A549 (cell line): ENCODE results near the gene SH2D2A. TPM values are rescaled to one million over a fixed set of nuclear protein-coding genes. Genes with fewer than 3 reads are reported as not detected.

Experiments used
- ATAC-seq, 2 experiments: fragments of 200-7000 bp in 1 of 2; fragments of >200 bp in 1 of 2; cut with Nextera tagmentation in 1 of 2; cut with Tn5 transposase in 1 of 2; 3 replicates each; pipeline versions ENCODE4 v1.8.0 to v1.9.1; 2018 to 2020; ENCODE audit warnings: mild to moderate bottlenecking in 1 of 2, moderate library complexity in 1 of 2
- CTCF ChIA-PET: fragments of 300-600 bp; sonication (Branson Sonifier 250); formaldehyde crosslinking; extraction: SDS; loops from one replicate; lab custom pipeline; 2021; ENCODE audit warnings: antibody characterized with exemption, inconsistent platforms; lab: Yijun Ruan, JAX
- POLR2A ChIA-PET: fragments of 350-600 bp; formaldehyde crosslinking; extraction: SDS; loops from one replicate; lab custom pipeline; 2021; ENCODE audit warnings: antibody characterized with exemption, inconsistent platforms; lab: Yijun Ruan, JAX
- DNase-seq, 2 experiments: peaks; one replicate each; pipeline versions ENCODE4 v3.0.0 to v3.0.0-alpha.2; 2011 to 2016; ENCODE audit warnings: low read depth in 1 of 2, low spot score in 1 of 2
- FAIRE-seq: peaks from 2 replicates; lab custom pipeline; 2011; peaks lifted over from hg19 to GRCh38; lab: Jason Lieb, UNC
- H3K27ac ChIP-seq, 2 experiments: fragments of >200 bp; sonication (Bioruptor Twin); formaldehyde crosslinking; 3 replicates each; pipeline ENCODE4 v1.5.1; 2016 to 2017
- H3K4me1 ChIP-seq: fragments of >200 bp; sonication (Bioruptor Twin); formaldehyde crosslinking; 3 replicates; pipeline ENCODE4 v1.6.1; 2016
- H3K4me2 ChIP-seq: fragments of >200 bp; sonication (Bioruptor Twin); formaldehyde crosslinking; 3 replicates; pipeline ENCODE4 v1.6.1; 2016
- H3K4me3 ChIP-seq: fragments of >200 bp; sonication (Bioruptor Twin); formaldehyde crosslinking; 3 replicates; pipeline ENCODE4 v1.5.1; 2016
- H3K9me3 ChIP-seq: fragments of >200 bp; sonication (Bioruptor Twin); formaldehyde crosslinking; 3 replicates; pipeline ENCODE4 v1.6.1; 2016
- CTCF ChIP-seq: fragments of >200 bp; sonication (Bioruptor Twin); formaldehyde crosslinking; IDR thresholded peaks from 3 replicates; pipeline ENCODE4 v1.5.1; 2016
- FOXS1 ChIP-seq: fragments of 250-450 bp; sonication (Bioruptor Pico); IDR thresholded peaks from 2 replicates; pipeline ENCODE4 v1.5.0; 2020; ENCODE audit warnings: mild to moderate bottlenecking, moderate library complexity
- HDAC2 ChIP-seq: fragments of 200-600 bp; sonication (generic); IDR thresholded peaks from 2 replicates; pipeline ENCODE4 v1.6.1; 2016
- HES2 ChIP-seq: fragments of >200 bp; sonication (Bioruptor Twin); formaldehyde crosslinking; IDR thresholded peaks from 2 replicates; pipeline ENCODE4 v1.6.1; 2016
- HEYL ChIP-seq: fragments of 250-450 bp; sonication (Bioruptor Pico); IDR thresholded peaks from 2 replicates; pipeline ENCODE4 v1.8.0; 2021; ENCODE audit warnings: mild to moderate bottlenecking, moderate library complexity
- HOXB13 ChIP-seq: fragments of 250-450 bp; sonication (Bioruptor Pico); IDR thresholded peaks from 2 replicates; pipeline ENCODE4 v1.5.0; 2020; ENCODE audit warnings: low read depth, mild to moderate bottlenecking, moderate library complexity
- JUN ChIP-seq, 2 experiments: fragments of >200 bp; sonication (Bioruptor Twin); formaldehyde crosslinking; IDR thresholded peaks; 2 replicates in 1 of 2; 3 replicates in 1 of 2; pipeline ENCODE4 v1.6.1; 2016 to 2017
- KDM1A ChIP-seq: fragments of 200-600 bp; sonication (generic); IDR thresholded peaks from 2 replicates; pipeline ENCODE4 v1.6.1; 2016; ENCODE audit warnings: low read depth, mild to moderate bottlenecking
- KDM5A ChIP-seq: fragments of 200-600 bp; sonication (generic); IDR thresholded peaks from 2 replicates; pipeline ENCODE4 v1.6.1; 2016; ENCODE audit warnings: antibody characterized with exemption, mild to moderate bottlenecking
- MAX ChIP-seq: IDR thresholded peaks from 2 replicates; pipeline ENCODE4 v1.6.1; 2012
- MYC ChIP-seq: IDR thresholded peaks from 2 replicates; pipeline ENCODE4 v1.6.1; 2012; ENCODE audit warnings: mild to moderate bottlenecking, inconsistent platforms, low read length, improper control_type of control experiment, borderline replicate concordance
- NFE2L2 ChIP-seq: fragments of 150-350 bp; conservative IDR thresholded peaks from 2 replicates; pipeline ENCODE4 v1.6.1; 2014; ENCODE audit warnings: low read length
- NR3C1 ChIP-seq: fragments of >200 bp; sonication (Bioruptor Twin); formaldehyde crosslinking; IDR thresholded peaks from 3 replicates; pipeline ENCODE4 v1.6.1; 2017
- PBX3 ChIP-seq: IDR thresholded peaks from 2 replicates; pipeline ENCODE4 v1.6.1; 2012
- POLR2A ChIP-seq: IDR thresholded peaks from 2 replicates; pipeline ENCODE4 v1.6.1; 2012; ENCODE audit warnings: mild to moderate bottlenecking, low read length
- POLR2AphosphoS2 ChIP-seq: conservative IDR thresholded peaks from 2 replicates; pipeline ENCODE4 v1.6.1; 2012; ENCODE audit warnings: low read length, improper control_type of control experiment, inconsistent platforms
- REST ChIP-seq: fragments of 200-600 bp; sonication (generic); IDR thresholded peaks from 2 replicates; pipeline ENCODE4 v1.6.1; 2016; ENCODE audit warnings: antibody characterized with exemption, mild to moderate bottlenecking, moderate library complexity
- RFX5 ChIP-seq: fragments of 450-650 bp; IDR thresholded peaks from 2 replicates; pipeline ENCODE4 v1.7.1; 2014; ENCODE audit warnings: antibody characterized with exemption, mild to moderate bottlenecking, moderate library complexity
- RNF2 ChIP-seq: fragments of 200-600 bp; sonication (generic); IDR thresholded peaks from 2 replicates; pipeline ENCODE4 v1.6.1; 2016; ENCODE audit warnings: low read depth, mild to moderate bottlenecking, antibody characterized with exemption, moderate library complexity, borderline replicate concordance
- SREBF2 ChIP-seq: fragments of 450-650 bp; IDR thresholded peaks from 2 replicates; pipeline ENCODE4 v1.6.1; 2014; ENCODE audit warnings: mild to moderate bottlenecking, moderate library complexity
- TFCP2L1 ChIP-seq: fragments of 250-450 bp; sonication (Bioruptor Pico); IDR thresholded peaks from 2 replicates; pipeline ENCODE4 v1.5.0; 2021; ENCODE audit warnings: mild to moderate bottlenecking
- TP53 ChIP-seq: fragments of 250-450 bp; sonication (Bioruptor Pico); IDR thresholded peaks from 2 replicates; pipeline ENCODE4 v1.5.0; 2021; ENCODE audit warnings: mild to moderate bottlenecking, moderate library complexity
- ZC3H11A ChIP-seq: fragments of 450-650 bp; IDR thresholded peaks from 2 replicates; pipeline ENCODE4 v1.6.1; 2014; ENCODE audit warnings: antibody characterized with exemption, mild to moderate bottlenecking
- ZNF302 ChIP-seq: fragments of 250-450 bp; sonication (Bioruptor Pico); IDR thresholded peaks from 2 replicates; pipeline ENCODE4 v1.9.0; 2021; ENCODE audit warnings: inconsistent platforms, mild to moderate bottlenecking, moderate library complexity
- ZSCAN20 ChIP-seq: fragments of 250-450 bp; sonication (Bioruptor Pico); IDR thresholded peaks from 2 replicates; pipeline ENCODE4 v1.8.0; 2022; ENCODE audit warnings: mild to moderate bottlenecking, moderate library complexity
- WGBS: methylation state at CpG from one replicate; pipeline ENCODE4 v1.1.6; 2017; ENCODE audit errors: missing lambda C conversion rate; 5-methylcytosine and 5-hydroxymethylcytosine counted together
- polyA plus RNA-seq, 4 experiments: library from polyadenylated mRNA; depleted of rRNA in 3 of 4; stranded (reverse); fragments of >200 nt; fragmentation: RNase III in 1 of 4; extraction: RNeasy Plus Mini Kit Qiagen cat#74134 plus additional on column Dnase treatment in 1 of 4; gene quantifications; 2 replicates in 3 of 4; 3 replicates in 1 of 4; pipeline ENCODE4 v1.2.3, GENCODE V29; 2011 to 2017

The SH2D2A gene
- polyA plus RNA-seq, 2 of the 4 experiments (the other 2 are of a cell fraction): 1.6 to 1.8 TPM

GRCh38 chr1:156832434-156832833 lies 15.8 kb upstream of the SH2D2A start:
- ChIA-PET CTCF (interaction anchor here (0.5 to 12.5 kb wide), 5 partner anchors 28 to 95 kb away, joined by 3 to 239 read pairs (median 13); partner anchors contain the start of gene NTRK1), POLR2A (no interaction called here)
- no peak for TF ChIP-seq KDM1A
- no peak for TF ChIP-seq FOXS1
- no peak for TF ChIP-seq HES2
- no peak for FAIRE-seq
- peak; percentile 59 to 69; a peak in 5 of 6 replicates for ATAC-seq
- no peak overlapping the region for H3K27ac ChIP-seq
- WGBS: 13% methylated on average over 5 of the region's 5 CpGs
- no peaks in the 10 kb centered on the region for H3K4me1 ChIP-seq
- H3K4me2 ChIP-seq: no peak overlapping the region
- no peak overlapping the region for H3K4me3 ChIP-seq
- no peaks in the 10 kb centered on the region for H3K9me3 ChIP-seq
- no peak for DNase-seq

- H3K4me3 ChIP-seq: no peak overlapping the region
- no peak for DNase-seq
- no peak for TF ChIP-seq TP53
- no peak for TF ChIP-seq TFCP2L1 (CRISPR knock-in tag)
- no peak for TF ChIP-seq RFX5
- TF ChIP-seq REST: no peak
- TF ChIP-seq HOXB13 (CRISPR knock-in tag): no peak
- no peak for TF ChIP-seq MYC
- no peak for TF ChIP-seq SREBF2
- ChIA-PET POLR2A (no interaction called here), CTCF (interaction anchor here (1.0 to 9.8 kb wide), 6 partner anchors 9 to 109 kb away, joined by 3 to 131 read pairs (median 10); partner anchors contain the start of gene NTRK1)
- ATAC-seq: no peak
- H3K27ac ChIP-seq: no peak overlapping the region
- WGBS: 69% methylated on average over 18 of the region's 18 CpGs
- no peak overlapping the region for H3K4me2 ChIP-seq
- H3K4me1 ChIP-seq: no peaks in the 10 kb centered on the region
- H3K9me3 ChIP-seq: no peaks in the 10 kb centered on the region
- FAIRE-seq: no peak
These were observed 11.9 kb upstream of the SH2D2A start for GRCh38 chr1:156828400-156829124.

GRCh38 chr1:156826630-156827029 lies 10.0 kb upstream of the SH2D2A start:
- no peak for TF ChIP-seq ZNF302
- no peak for TF ChIP-seq RNF2
- TF ChIP-seq NFE2L2: no peak
- no peak for TF ChIP-seq MAX
- TF ChIP-seq CTCF: no peak
- no peak for TF ChIP-seq NR3C1
- no peak for TF ChIP-seq HEYL (CRISPR knock-in tag)
- TF ChIP-seq POLR2A: no peak
- no peak for TF ChIP-seq JUN (IDR thresholded peaks at IDR 0.05)
- no peak for TF ChIP-seq HES2
- TF ChIP-seq FOXS1: no peak
- no peak for TF ChIP-seq KDM5A
- no peak for TF ChIP-seq ZC3H11A
- no peak for TF ChIP-seq HDAC2
- no peak for TF ChIP-seq POLR2AphosphoS2
- TF ChIP-seq ZSCAN20 (CRISPR knock-in tag): no peak
- no peak for TF ChIP-seq PBX3
- WGBS: 20% methylated on average over 1 of the region's 1 CpG
- FAIRE-seq (no peak), DNase-seq (no peak), ATAC-seq (no peak)
- Histone ChIP-seq H3K9me3 (no peaks in the 10 kb centered on the region), H3K4me2 (no peak overlapping the region), H3K4me3 (no peak overlapping the region), H3K27ac (no peak overlapping the region), H3K4me1 (no peaks in the 10 kb centered on the region)
- POLR2A ChIA-PET: interaction anchor here (0.6 kb wide), 1 partner anchor 1142 kb away, joined by 3 read pairs; no protein-coding TSS in a partner anchor
- CTCF ChIA-PET: interaction anchor here (1.0 to 9.8 kb wide), 10 partner anchors 11 to 202 kb away, joined by 3 to 131 read pairs (median 4); partner anchors contain the start of gene NTRK1
